SK-MEL-5 (cell line): Measurements from ENCODE around the gene C1QTNF1. TPM values are rescaled to one million over a fixed set of nuclear protein-coding genes. Genes with fewer than 3 reads are reported as not detected.

Experiments
- DNase-seq: peaks from one replicate; pipeline ENCODE4 v3.0.0-alpha.2; 2016; ENCODE audit warnings: low read depth, low spot score
- in situ Hi-C: cut with HindIII; loops from 2 replicates; pipeline ENCODE4 v1.10.0; 2016; ENCODE audit warnings: low sequenced_read_pairs, high pct_unique_total_duplicates, low pct_unique_long_range_greater_than_20kb
- total RNA-seq: library from RNA; depleted of rRNA; stranded (reverse); fragments of >200 nt; shearing (Covaris generic); gene quantifications from 2 replicates; pipeline ENCODE4 v1.2.3, GENCODE V29; 2014

Gene C1QTNF1
- total RNA-seq, 1 experiment from 2014 or later = 15.7 TPM

DNA sequence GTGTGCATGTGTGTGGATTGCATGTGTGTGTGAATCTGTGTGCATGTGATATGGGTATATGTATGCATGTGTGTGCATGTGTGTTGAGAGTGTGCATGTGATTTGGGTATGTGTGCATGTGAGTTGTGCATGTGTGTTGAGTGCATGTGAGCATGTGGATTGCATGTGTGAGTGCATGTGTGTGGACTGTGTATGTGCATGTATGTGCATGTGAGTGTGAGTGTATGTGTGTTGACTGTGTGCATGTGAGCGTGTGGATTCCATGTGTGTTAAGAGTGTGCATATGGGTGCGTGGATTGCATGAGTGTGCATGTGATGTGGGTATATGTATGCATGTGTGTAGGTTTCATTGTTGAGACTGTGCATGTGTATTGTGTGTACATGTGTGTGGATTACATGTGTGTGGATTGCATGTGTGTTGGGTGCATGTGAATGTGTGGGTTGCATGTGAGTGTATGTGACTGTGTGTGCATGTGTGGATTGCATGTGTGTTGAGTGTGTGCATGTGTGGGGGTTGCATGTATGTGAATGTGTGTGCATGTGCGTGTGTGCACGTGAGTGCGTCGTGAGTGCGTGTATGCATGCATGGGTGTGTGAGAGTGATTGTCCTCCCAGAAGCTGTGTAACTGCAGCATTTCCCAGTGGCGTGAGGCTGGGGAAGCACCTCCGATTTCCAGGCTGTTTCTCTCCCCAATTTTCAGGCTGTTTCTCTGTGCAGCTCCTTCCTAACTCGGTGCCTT, 19.4 kb downstream of the C1QTNF1 start:
- in situ Hi-C loops = loop anchor here (10.0 kb wide), 1 partner anchor 351 kb away; no protein-coding TSS in a partner anchor
- DNase-seq = no peak

DNA sequence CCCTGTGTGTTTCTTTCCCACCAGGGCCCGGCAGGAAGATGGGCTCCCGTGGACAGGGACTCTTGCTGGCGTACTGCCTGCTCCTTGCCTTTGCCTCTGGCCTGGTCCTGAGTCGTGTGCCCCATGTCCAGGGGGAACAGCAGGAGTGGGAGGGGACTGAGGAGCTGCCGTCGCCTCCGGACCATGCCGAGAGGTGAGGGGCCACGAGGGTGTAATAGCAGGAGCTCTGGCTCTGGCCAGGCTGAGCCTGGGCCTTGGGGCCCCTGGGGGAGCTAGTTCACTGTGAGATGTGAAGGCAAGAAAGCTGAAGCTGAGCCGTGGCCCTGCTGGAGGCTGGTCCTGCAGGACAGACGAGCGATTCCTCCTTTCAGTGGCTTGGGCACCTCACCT, 20.0 kb downstream of the C1QTNF1 start:
- DNase-seq = no peak
- in situ Hi-C loops = loop anchor here (10.0 kb wide), 1 partner anchor 351 kb away; no protein-coding TSS in a partner anchor

DNA sequence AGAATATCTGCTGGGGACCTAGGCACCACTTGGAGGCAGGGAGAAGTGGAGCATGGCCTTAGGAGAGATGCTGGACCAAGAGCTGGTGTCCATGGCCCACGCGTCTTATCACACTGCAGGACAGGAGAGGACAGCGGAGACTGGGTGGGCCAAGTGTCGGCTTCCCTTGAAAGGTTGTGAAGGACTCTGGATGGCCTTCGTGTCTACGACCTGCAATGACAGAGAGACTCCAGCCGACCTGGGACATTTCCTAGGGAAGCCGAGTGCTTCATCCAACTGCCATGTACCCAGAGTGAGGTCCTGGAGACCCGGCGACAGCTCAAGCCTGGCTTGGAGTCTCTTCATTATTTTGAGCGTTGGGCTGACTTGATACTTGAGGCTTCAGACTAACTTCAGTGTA, 20.5 kb downstream of the C1QTNF1 start:
- no peak for DNase-seq
- in situ Hi-C loops = loop anchor here (10.0 kb wide), 1 partner anchor 350 kb away; no protein-coding TSS in a partner anchor

DNA sequence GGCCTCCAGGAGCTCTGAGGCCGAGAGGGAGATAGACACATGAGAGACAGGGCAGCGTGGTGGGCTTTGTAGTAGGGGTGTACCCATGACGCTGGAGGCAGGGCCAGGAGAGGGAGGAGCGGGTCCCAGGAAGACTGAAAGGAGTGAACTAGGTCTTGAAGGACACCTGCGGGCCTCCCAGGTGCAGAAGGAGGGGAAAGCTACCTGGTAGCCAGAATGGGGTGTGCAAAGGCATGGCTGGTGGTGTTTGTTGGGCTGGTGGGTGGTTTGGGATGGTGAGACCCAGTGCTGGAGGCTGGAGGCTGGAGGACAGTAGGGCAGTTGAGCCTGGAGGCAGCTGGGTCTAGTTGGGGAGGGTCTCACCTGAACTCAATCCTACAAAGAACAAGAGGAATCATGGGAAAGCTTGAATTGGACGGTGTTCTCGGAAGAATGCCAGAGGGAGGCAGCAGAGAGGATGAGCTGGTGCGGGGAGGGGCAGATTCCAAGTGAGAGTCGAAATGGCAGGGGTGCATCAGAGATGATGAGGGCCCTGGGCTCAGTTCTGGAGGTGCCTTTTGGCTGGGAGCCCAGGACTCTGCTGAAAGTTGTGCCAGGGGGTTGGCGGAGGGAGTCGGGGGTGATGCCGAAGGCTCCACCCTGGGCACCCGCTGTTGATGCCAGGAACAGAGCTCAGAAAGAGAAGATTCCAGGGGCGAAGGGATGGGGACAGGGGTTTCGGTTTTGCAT, 21.2 kb downstream of the C1QTNF1 start:
- no peak for DNase-seq
- in situ Hi-C loops = loop anchor here (10.0 kb wide), 1 partner anchor 350 kb away; no protein-coding TSS in a partner anchor

DNA sequence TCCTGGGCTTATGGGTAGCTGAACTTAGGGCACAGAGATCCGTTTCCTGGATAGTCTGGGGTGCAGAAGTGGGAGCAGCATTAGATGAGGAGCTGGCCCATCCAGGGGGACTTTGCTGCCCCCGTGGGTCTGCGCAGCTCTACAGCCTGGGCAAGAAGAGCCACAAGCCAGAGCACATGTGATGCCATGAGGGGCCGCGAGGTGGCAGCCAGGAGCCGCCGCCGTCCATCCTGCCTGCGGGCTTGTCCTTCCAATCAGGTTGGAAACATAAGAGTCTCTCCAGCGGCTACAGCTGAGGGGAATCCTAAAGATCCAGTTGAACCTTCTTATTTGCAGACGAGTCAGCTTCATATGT, 21.9 kb downstream of the C1QTNF1 start:
- DNase-seq = peak; percentile 89

DNA sequence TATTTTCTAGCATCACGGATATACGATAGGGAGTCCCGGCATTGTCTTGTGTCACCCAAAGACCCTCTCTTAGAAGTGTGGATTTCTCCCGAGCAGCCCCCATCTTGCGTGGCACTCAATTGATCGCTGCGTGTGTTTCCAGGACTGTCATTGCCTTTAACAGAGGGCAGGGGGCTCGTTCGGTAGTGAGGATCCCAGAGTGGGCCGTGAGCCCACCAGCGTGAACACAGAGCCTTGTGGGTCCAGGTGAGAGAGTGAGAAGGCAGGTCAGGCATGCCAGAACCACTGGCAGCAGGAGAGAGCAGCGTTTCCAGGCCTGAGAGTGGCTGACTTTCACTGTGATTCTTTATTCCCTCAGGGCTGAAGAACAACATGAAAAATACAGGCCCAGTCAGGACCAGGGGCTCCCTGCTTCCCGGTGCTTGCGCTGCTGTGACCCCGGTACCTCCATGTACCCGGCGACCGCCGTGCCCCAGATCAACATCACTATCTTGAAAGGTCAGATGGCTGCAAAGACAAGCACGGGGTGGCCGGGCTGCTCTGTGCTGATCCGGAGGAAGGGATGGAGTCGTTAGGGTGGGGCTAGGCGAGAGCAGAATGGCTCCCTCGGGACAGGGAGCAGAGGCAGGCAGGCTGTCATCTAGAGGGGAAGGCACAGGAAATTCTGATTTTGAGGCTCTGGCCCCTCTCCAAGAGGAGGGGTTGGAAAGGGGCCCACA, 22.4 kb downstream of the C1QTNF1 start:
- no peak for DNase-seq
- in situ Hi-C loops = loop anchor here (10.0 kb wide), 1 partner anchor 348 kb away; no protein-coding TSS in a partner anchor

More for the DNA sequence above, 21.9 kb downstream of the C1QTNF1 start:
- in situ Hi-C loops = loop anchor here (10.0 kb wide), 1 partner anchor 349 kb away; no protein-coding TSS in a partner anchor

DNA sequence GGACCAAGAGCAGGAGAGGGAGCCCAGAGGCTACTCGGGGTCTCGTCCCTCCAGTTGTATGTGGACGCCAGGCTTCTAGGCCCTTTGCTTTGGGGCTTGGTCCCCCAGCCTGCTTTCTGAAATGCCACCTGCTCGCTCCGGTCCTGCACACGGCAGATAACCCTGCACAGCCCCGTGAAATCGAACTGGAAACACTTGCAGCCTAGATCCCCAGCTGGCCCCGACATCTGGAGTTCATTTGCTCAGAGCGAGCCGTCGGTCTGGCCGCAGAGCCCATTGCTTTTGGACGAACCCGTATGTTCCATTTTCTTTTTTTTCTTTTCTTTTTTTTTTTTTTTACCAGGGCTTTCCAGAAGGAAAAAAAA, 22.9 kb downstream of the C1QTNF1 start:
- DNase-seq = no peak
- in situ Hi-C loops = loop anchor here (10.0 kb wide), 1 partner anchor 348 kb away; no protein-coding TSS in a partner anchor

DNA sequence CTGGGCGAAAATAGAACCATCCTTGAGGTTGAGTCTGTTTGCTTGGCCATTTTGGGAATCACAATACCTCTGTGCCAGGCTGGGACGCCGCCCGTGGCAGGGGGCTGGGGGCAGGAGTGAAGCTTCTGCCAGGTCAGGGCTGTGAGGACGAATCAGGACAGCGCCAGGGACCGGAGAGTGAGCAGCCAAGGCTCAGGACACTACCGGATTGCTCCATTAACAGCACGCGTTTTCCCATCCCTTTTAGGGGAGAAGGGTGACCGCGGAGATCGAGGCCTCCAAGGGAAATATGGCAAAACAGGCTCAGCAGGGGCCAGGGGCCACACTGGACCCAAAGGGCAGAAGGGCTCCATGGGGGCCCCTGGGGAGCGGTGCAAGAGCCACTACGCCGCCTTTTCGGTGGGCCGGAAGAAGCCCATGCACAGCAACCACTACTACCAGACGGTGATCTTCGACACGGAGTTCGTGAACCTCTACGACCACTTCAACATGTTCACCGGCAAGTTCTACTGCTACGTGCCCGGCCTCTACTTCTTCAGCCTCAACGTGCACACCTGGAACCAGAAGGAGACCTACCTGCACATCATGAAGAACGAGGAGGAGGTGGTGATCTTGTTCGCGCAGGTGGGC, 23.4 kb downstream of the C1QTNF1 start:
- DNase-seq = no peak
- in situ Hi-C loops = loop anchor here (10.0 kb wide), 1 partner anchor 347 kb away; no protein-coding TSS in a partner anchor

DNA sequence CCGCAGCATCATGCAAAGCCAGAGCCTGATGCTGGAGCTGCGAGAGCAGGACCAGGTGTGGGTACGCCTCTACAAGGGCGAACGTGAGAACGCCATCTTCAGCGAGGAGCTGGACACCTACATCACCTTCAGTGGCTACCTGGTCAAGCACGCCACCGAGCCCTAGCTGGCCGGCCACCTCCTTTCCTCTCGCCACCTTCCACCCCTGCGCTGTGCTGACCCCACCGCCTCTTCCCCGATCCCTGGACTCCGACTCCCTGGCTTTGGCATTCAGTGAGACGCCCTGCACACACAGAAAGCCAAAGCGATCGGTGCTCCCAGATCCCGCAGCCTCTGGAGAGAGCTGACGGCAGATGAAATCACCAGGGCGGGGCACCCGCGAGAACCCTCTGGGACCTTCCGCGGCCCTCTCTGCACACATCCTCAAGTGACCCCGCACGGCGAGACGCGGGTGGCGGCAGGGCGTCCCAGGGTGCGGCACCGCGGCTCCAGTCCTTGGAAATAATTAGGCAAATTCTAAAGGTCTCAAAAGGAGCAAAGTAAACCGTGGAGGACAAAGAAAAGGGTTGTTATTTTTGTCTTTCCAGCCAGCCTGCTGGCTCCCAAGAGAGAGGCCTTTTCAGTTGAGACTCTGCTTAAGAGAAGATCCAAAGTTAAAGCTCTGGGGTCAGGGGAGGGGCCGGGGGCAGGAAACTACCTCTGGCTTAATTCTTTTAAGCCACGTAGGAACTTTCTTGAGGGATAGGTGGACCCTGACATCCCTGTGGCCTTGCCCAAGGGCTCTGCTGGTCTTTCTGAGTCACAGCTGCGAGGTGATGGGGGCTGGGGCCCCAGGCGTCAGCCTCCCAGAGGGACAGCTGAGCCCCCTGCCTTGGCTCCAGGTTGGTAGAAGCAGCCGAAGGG, 24.2 kb downstream of the C1QTNF1 start:
- in situ Hi-C loops = loop anchor here (10.0 kb wide), 1 partner anchor 347 kb away; no protein-coding TSS in a partner anchor
- DNase-seq = no peak

DNA sequence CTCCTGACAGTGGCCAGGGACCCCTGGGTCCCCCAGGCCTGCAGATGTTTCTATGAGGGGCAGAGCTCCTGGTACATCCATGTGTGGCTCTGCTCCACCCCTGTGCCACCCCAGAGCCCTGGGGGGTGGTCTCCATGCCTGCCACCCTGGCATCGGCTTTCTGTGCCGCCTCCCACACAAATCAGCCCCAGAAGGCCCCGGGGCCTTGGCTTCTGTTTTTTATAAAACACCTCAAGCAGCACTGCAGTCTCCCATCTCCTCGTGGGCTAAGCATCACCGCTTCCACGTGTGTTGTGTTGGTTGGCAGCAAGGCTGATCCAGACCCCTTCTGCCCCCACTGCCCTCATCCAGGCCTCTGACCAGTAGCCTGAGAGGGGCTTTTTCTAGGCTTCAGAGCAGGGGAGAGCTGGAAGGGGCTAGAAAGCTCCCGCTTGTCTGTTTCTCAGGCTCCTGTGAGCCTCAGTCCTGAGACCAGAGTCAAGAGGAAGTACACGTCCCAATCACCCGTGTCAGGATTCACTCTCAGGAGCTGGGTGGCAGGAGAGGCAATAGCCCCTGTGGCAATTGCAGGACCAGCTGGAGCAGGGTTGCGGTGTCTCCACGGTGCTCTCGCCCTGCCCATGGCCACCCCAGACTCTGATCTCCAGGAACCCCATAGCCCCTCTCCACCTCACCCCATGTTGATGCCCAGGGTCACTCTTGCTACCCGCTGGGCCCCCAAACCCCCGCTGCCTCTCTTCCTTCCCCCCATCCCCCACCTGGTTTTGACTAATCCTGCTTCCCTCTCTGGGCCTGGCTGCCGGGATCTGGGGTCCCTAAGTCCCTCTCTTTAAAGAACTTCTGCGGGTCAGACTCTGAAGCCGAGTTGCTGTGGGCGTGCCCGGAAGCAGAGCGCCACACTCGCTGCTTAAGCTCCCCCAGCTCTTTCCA, 25.1 kb downstream of the C1QTNF1 start:
- in situ Hi-C loops = loop anchor here (10.0 kb wide), 1 partner anchor 346 kb away; no protein-coding TSS in a partner anchor
- DNase-seq = no peak

DNA sequence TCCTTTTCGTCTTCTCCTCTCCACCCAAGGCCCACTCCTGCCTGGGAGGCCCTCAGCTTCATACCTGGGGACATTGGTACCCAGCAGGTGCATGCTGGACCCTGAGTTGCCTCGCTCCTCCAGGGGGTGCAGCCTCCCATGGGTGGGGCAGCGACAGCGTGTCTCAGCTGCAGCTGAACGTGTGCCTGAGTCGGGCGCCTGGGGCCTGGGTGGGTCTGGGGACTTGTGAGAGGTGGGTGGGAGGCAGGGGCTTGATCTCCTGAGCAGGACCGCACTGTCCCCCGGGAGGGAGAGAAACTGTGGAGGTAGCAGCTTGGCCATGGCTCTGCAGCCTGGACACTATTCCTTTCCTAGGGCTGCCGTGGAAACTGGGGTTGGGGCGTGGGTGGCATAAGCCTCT, 25.9 kb downstream of the C1QTNF1 start:
- DNase-seq = no peak
- in situ Hi-C loops = loop anchor here (10.0 kb wide), 1 partner anchor 345 kb away; no protein-coding TSS in a partner anchor

DNA sequence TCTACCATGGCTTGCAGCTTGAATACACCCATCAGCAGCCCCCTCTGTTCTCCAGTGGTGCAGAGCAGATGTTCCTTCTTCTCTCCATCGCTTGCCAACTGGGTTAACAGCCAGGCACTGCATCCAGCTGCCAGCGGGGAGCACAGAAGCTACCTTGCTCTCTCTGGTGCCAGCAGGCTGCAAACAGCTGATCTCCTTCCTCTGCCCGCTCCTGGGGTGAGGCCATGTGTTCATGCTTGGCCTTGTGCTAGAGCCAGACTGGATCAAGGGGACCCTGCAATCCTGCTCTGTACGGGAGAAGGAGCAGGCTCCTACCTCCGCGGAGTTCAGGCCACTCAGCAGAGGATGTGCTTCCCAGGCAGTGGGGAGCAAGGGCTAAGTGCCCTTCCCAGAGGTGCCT, 26.6 kb downstream of the C1QTNF1 start:
- in situ Hi-C loops = no loop called here
- no peak for DNase-seq

DNA sequence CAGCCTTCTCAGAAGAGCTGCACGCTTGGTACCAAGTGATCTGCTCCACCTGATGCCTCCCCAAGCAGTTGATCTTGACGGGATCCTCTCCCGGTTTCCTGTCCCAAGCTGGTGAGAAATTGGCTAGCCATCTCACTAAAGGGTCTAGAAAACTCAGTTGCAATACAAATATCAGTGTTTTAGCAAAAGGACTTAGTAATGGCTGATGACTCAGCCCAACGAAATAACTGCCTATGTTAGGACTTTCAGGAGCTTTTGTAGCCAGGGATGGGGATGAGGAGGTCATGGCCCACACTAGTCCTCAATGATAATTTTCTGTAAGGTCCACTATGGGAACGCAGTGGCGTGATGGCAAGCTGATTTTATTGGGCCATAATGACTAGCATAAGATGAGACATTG, 27.3 kb downstream of the C1QTNF1 start:
- DNase-seq = no peak
- in situ Hi-C loops = no loop called here

DNA sequence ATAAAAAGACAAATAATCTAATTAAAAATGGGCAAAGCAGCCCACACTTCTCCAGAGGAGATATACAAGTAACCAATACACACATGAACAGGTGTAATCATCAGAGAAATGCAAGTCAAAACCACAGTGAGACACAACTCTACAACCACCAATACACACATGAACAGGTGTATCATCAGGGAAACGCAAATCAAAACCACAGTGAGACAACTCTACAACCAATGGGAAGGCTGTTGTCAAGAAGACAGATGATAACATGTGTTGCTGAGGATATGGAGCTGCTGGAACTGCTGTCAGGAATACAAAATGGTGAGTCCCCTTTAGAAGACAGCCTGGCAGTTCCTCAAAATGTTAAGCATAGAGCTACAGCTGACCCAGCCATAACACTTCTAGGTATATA, 28.2 kb downstream of the C1QTNF1 start:
- no peak for DNase-seq
- in situ Hi-C loops = no loop called here

DNA sequence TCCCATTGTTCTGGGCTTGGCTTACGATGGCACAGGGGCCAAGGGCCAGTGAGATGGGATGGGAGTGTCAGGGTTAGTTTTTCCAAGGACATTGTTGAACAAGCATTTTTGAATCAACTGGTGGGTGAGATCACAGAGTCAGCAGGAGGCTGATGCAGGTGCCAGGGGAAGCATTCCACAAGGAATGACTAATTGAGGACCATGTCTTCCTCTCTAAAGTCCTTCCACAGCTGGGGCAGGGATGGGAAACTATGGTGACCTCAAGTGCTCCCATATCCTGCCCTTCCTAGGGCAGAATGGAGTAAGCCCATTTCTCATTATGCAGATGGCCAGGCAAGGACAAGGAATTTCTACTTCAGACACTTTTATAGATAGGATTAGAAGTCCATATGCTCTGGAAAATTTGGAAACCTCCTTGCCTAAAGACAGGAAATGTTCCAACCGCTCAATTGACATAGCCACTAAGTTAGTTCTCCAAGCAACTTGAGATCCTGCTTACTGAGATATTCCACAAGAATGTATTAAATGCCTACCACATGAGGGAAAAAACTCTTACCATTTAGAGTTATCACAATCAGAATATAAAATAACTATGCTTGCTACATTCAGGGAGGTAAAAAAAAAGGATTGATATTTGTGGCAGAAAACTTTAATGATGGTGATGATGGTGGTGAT, 29.4 kb downstream of the C1QTNF1 start:
- no peak for DNase-seq
- in situ Hi-C loops = no loop called here
